MM.1S (cell line): ENCODE data around the gene TMEM163.

Experiments used
- DNase-seq: peaks from one replicate; pipeline ENCODE4 v3.0.0-alpha.2; 2015
- H2AFZ ChIP-seq: fragments of 300-600 bp; sonication (generic); 2 replicates; pipeline ENCODE4 v1.6.0; 2016; ENCODE audit warnings: antibody characterized with exemption, low read length
- H3F3A ChIP-seq: fragments of 300-600 bp; sonication (generic); 2 replicates; pipeline ENCODE4 v1.6.1; 2016; ENCODE audit warnings: mild to moderate bottlenecking, antibody characterized with exemption, low read length, moderate library complexity, mixed read lengths; ENCODE audit not compliant: insufficient read depth
- H3K27ac ChIP-seq: fragments of 300-600 bp; sonication (generic); 2 replicates; pipeline ENCODE4 v1.5.1; 2016; ENCODE audit warnings: mild to moderate bottlenecking, low read length
- H3K27me3 ChIP-seq: fragments of 300-600 bp; sonication (generic); replicated peaks from 2 replicates; pipeline ENCODE4 v1.6.0; 2016; ENCODE audit warnings: low read length; ENCODE audit not compliant: insufficient read depth
- H3K36me3 ChIP-seq: fragments of 300-600 bp; sonication (generic); replicated peaks from 2 replicates; pipeline ENCODE4 v1.6.1; 2016; ENCODE audit warnings: mild to moderate bottlenecking, low read length, mixed read lengths; ENCODE audit not compliant: insufficient read depth
- H3K4me1 ChIP-seq: fragments of 300-600 bp; sonication (generic); 2 replicates; pipeline ENCODE4 v1.6.1; 2016; ENCODE audit warnings: low read length, mixed read lengths
- H3K4me2 ChIP-seq: fragments of 300-600 bp; sonication (generic); 2 replicates; pipeline ENCODE4 v1.6.0; 2016; ENCODE audit warnings: low read depth, low read length
- H3K4me3 ChIP-seq: fragments of 300-600 bp; sonication (generic); 2 replicates; pipeline ENCODE4 v1.5.1; 2016; ENCODE audit warnings: low read length, mixed read lengths
- H3K79me2 ChIP-seq: fragments of 300-600 bp; sonication (generic); 2 replicates; pipeline ENCODE4 v1.6.1; 2016; ENCODE audit warnings: mixed run types, low read length, mixed read lengths
- H3K9ac ChIP-seq: fragments of 300-600 bp; sonication (generic); 2 replicates; pipeline ENCODE4 v1.6.1; 2016; ENCODE audit warnings: low read length, mixed read lengths
- H3K9me2 ChIP-seq: fragments of 300-600 bp; sonication (generic); replicated peaks from 2 replicates; pipeline ENCODE4 v1.6.1; 2016; ENCODE audit warnings: mild to moderate bottlenecking, low read length, mixed read lengths; ENCODE audit not compliant: insufficient read depth
- H3K9me3 ChIP-seq: fragments of 300-600 bp; sonication (generic); replicated peaks from 2 replicates; pipeline ENCODE4 v1.6.1; 2016; ENCODE audit warnings: mild to moderate bottlenecking, low read length, mixed read lengths; ENCODE audit not compliant: insufficient read depth
- H4K20me1 ChIP-seq: fragments of 300-600 bp; sonication (generic); 2 replicates; pipeline ENCODE4 v1.6.1; 2016; ENCODE audit warnings: mild to moderate bottlenecking, low read length, moderate library complexity, mixed read lengths; ENCODE audit not compliant: insufficient read depth
- CTCF ChIP-seq: fragments of 300-600 bp; sonication (generic); IDR thresholded peaks from 2 replicates; pipeline ENCODE4 v1.5.1; 2016; ENCODE audit warnings: antibody characterized with exemption, low read length, mixed read lengths
- EZH2 ChIP-seq: fragments of 300-600 bp; sonication (generic); optimal IDR thresholded peaks from 2 replicates; pipeline ENCODE3; 2017; ENCODE audit warnings: low read depth, mild to moderate bottlenecking, antibody characterized with exemption, low read length, mixed read lengths
- EZH2phosphoT487 ChIP-seq: fragments of 300-600 bp; sonication (generic); IDR thresholded peaks from 2 replicates; pipeline ENCODE4 v1.6.1; 2018; ENCODE audit warnings: antibody characterized with exemption, low read length

Gene TMEM163

GRCh38 chr2:134435505-134435904 is 283.3 kb downstream of the TMEM163 start:
- no peak overlapping the region for H3K27ac ChIP-seq
- H3K79me2 ChIP-seq, result no peaks in the 10 kb centered on the region
- H4K20me1 ChIP-seq, result no peaks in the 10 kb centered on the region
- no peak overlapping the region for H2AFZ ChIP-seq
- H3K4me2 ChIP-seq, result no peak overlapping the region
- H3K9me2 ChIP-seq, result no peaks in the 10 kb centered on the region
- TF ChIP-seq EZH2 (no peak), CTCF (no peak), EZH2phosphoT487 (no peak)
- peaks cover 8% of the 10 kb centered on the region; the same call in 1 of the 2 replicates for H3K36me3 ChIP-seq
- H3K9ac ChIP-seq, result no peak overlapping the region
- no peaks in the 10 kb centered on the region for H3K4me1 ChIP-seq
- H3F3A ChIP-seq, result no peaks in the 10 kb centered on the region
- no peak overlapping the region for H3K4me3 ChIP-seq
- no peaks in the 10 kb centered on the region for H3K27me3 ChIP-seq
- no peak for DNase-seq
- H3K9me3 ChIP-seq, result no peaks in the 10 kb centered on the region

GRCh38 chr2:134433979-134434378 is 284.8 kb downstream of the TMEM163 start:
- peaks cover 5% of the 10 kb centered on the region; the same call in 1 of the 2 replicates for H3K36me3 ChIP-seq
- H3K4me2 ChIP-seq, result no peak overlapping the region
- no peaks in the 10 kb centered on the region for H3K79me2 ChIP-seq
- TF ChIP-seq EZH2 (no peak), CTCF (no peak), EZH2phosphoT487 (no peak)
- H3F3A ChIP-seq, result no peaks in the 10 kb centered on the region
- H3K4me3 ChIP-seq, result no peak overlapping the region
- DNase-seq, result no peak
- no peaks in the 10 kb centered on the region for H4K20me1 ChIP-seq
- H3K27ac ChIP-seq, result no peak overlapping the region
- no peaks in the 10 kb centered on the region for H3K9me2 ChIP-seq
- H3K4me1 ChIP-seq, result no peaks in the 10 kb centered on the region
- H3K9me3 ChIP-seq, result no peaks in the 10 kb centered on the region
- H3K9ac ChIP-seq, result no peak overlapping the region
- no peaks in the 10 kb centered on the region for H3K27me3 ChIP-seq
- H2AFZ ChIP-seq, result no peak overlapping the region

- H2AFZ ChIP-seq, result no peak overlapping the region
- no peaks in the 10 kb centered on the region for H3K9me2 ChIP-seq
- no peaks in the 10 kb centered on the region for H3K79me2 ChIP-seq
- no peak for TF ChIP-seq EZH2
- TF ChIP-seq EZH2phosphoT487, result no peak
- TF ChIP-seq CTCF, result no peak
- no peak overlapping the region for H3K4me2 ChIP-seq
- no peak for DNase-seq
- H3K27ac ChIP-seq, result no peak overlapping the region
- no peaks in the 10 kb centered on the region for H3K4me1 ChIP-seq
- no peaks in the 10 kb centered on the region for H4K20me1 ChIP-seq
- no peaks in the 10 kb centered on the region for H3K27me3 ChIP-seq
- no peaks in the 10 kb centered on the region for H3K9me3 ChIP-seq
- H3K4me3 ChIP-seq, result no peak overlapping the region
- no peaks in the 10 kb centered on the region for H3F3A ChIP-seq
- peaks cover 5% of the 10 kb centered on the region; the same call in 1 of the 2 replicates for H3K36me3 ChIP-seq
- no peak overlapping the region for H3K9ac ChIP-seq
Measured at GRCh38 chr2:134433469-134433868, 285.3 kb downstream of the TMEM163 start.
